ENCODE results near the gene HNRNPUL2. TPM values are rescaled to one million over a fixed set of nuclear protein-coding genes. Genes with fewer than 3 reads are reported as not detected.
"Not testable (repeated sequence)": the region's sequence is repeated elsewhere in the genome, so short reads cannot be mapped to it uniquely, and the experiment has no call there.

Gene HNRNPUL2
- total and polyA plus RNA-seq, 2 of the 4 experiments (the other 2 are of a cell fraction) = 3.9 to 30.2 TPM

GRCh38 chr11:62676698-62677097 lies 50.6 kb downstream of the HNRNPUL2 start:
- H3K14ac ChIP-seq (replicated peaks; ENCODE audit: low read depth, low read length) = no peak overlapping the region
- no peaks in the 10 kb centered on the region for H3K9me3 ChIP-seq (ENCODE audit: control insufficient read depth, insufficient read depth, low read length)
- H3K9ac ChIP-seq (ENCODE audit: low read depth, low read length) = no peak overlapping the region
- H4K5ac ChIP-seq (ENCODE audit: low read depth, low read length) = no peak overlapping the region
- H3K4me2 ChIP-seq (ENCODE audit: low read depth, low read length) = no peak overlapping the region
- ATAC-seq (ENCODE audit: low read depth) = no peak
- H3K18ac ChIP-seq (ENCODE audit: low read depth, low read length) = no peak overlapping the region
- no peak overlapping the region for H2AK5ac ChIP-seq (ENCODE audit: low read depth, low read length)
- H2BK5ac ChIP-seq (ENCODE audit: low read depth, low read length, poor library complexity, severe bottlenecking) = no peak overlapping the region
- no peak overlapping the region for H2BK20ac ChIP-seq (ENCODE audit: low read depth, low read length)
- no peaks in the 10 kb centered on the region for H4K20me1 ChIP-seq (ENCODE audit: insufficient read depth, low read length)
- CTCF ChIA-PET = no interaction called here
- no TSS peak for BruUV-seq (replicated peaks)
- peaks cover 14 to 42% of the 10 kb centered on the region in 2 experiments; a peak in 3 of 4 replicates for H3K79me1 ChIP-seq (ENCODE audit: low read depth in 1 of 2, low read length in 2 of 2)
- no peak overlapping the region for H2BK120ac ChIP-seq (ENCODE audit: low read depth, low read length)
- H3K23ac ChIP-seq (ENCODE audit: low read depth, low read length) = no peak overlapping the region
- no peak overlapping the region for H2AK9ac ChIP-seq (replicated peaks; ENCODE audit: low read depth, low read length, poor library complexity)
- peaks cover 10% of the 10 kb centered on the region for H3K4me1 ChIP-seq (ENCODE audit: control insufficient read depth, insufficient read depth, low read length)
- peaks cover 4% of the 10 kb centered on the region; the same call in 1 of the 2 replicates for H3K9me1 ChIP-seq (ENCODE audit: insufficient read depth, low read length)
- H2BK15ac ChIP-seq (ENCODE audit: low read depth, low read length) = no peak overlapping the region
- no peaks in the 10 kb centered on the region for H3K27me3 ChIP-seq (ENCODE audit: control insufficient read depth, insufficient read depth, low read length)
- H4K91ac ChIP-seq (ENCODE audit: insufficient read depth, low read depth, low read length) = no peak overlapping the region
- TF ChIP-seq CEBPB (IDR thresholded peaks at IDR 0.05; ENCODE audit: low read depth, low read length) (no peak), MAFK (IDR thresholded peaks at IDR 0.05; ENCODE audit: low read depth, low read length) (no peak), USF2 (IDR thresholded peaks at IDR 0.05; ENCODE audit: low read depth, low read length) (no peak), CHD1 (IDR thresholded peaks at IDR 0.05; ENCODE audit: low read depth, low read length) (no peak), POLR2A (IDR thresholded peaks at IDR 0.05; ENCODE audit: low read depth, low read length) (no peak), NFE2L2 (IDR thresholded peaks at IDR 0.05; ENCODE audit: low read depth, low read length) (no peak), RCOR1 (IDR thresholded peaks at IDR 0.05; ENCODE audit: insufficient replicate concordance, low read length) (no peak)
- H3K27ac ChIP-seq (ENCODE audit: insufficient read depth, low read length) = no peak overlapping the region
- dilution Hi-C loops (cut with HindIII; ENCODE audit: low sequenced_read_pairs, unreplicated experiment) (no loop called here), in situ Hi-C loops (cut with MboI; ENCODE audit: low sequenced_read_pairs) (no loop called here), intact Hi-C loops (cut with micrococcal nuclease) (no loop called here)
- H3K4ac ChIP-seq (ENCODE audit: low read depth, low read length) = no peak overlapping the region
- POLR2A ChIA-PET (ENCODE audit: unreplicated experiment) = no interaction called here
- H3K36me3 ChIP-seq (ENCODE audit: control insufficient read depth, insufficient read depth, low read length) = peaks cover 19% of the 10 kb centered on the region
- H2AFZ ChIP-seq (replicated peaks; ENCODE audit: low read length, poor library complexity) = no peak overlapping the region
- no peak overlapping the region for H3K4me3 ChIP-seq (ENCODE audit: insufficient read depth, low read depth, low read length)
- H4K8ac ChIP-seq (ENCODE audit: low read depth in 2 of 2, low read length in 2 of 2) = no peak overlapping the region
- no CpG with 5 or more reads among the region's 6 CpGs for WGBS, 2 experiments (ENCODE audit: extremely low coverage in 2 of 2, insufficient read length in 1 of 2)
- H3K56ac ChIP-seq (ENCODE audit: extremely low read depth, insufficient read depth, low read length) = no peak overlapping the region
- DNase-seq = no peak

- H4K91ac ChIP-seq (ENCODE audit: insufficient read depth, low read depth, low read length); H2BK120ac ChIP-seq (ENCODE audit: low read depth, low read length); H3K4ac ChIP-seq (ENCODE audit: low read depth, low read length); H2BK15ac ChIP-seq (ENCODE audit: low read depth, low read length); H3K14ac ChIP-seq (replicated peaks; ENCODE audit: low read depth, low read length); H2AK9ac ChIP-seq (replicated peaks; ENCODE audit: low read depth, low read length, poor library complexity); H2BK5ac ChIP-seq (ENCODE audit: low read depth, low read length, poor library complexity, severe bottlenecking); H3K56ac ChIP-seq (ENCODE audit: extremely low read depth, insufficient read depth, low read length); H4K8ac ChIP-seq (ENCODE audit: low read depth in 2 of 2, low read length in 2 of 2); H2AK5ac ChIP-seq (ENCODE audit: low read depth, low read length); H2AFZ ChIP-seq (replicated peaks; ENCODE audit: low read length, poor library complexity); H4K5ac ChIP-seq (ENCODE audit: low read depth, low read length); H3K9me1 ChIP-seq (ENCODE audit: insufficient read depth, low read length); H3K9ac ChIP-seq (ENCODE audit: low read depth, low read length); H3K23ac ChIP-seq (ENCODE audit: low read depth, low read length); BruUV-seq (replicated peaks); H3K4me2 ChIP-seq (ENCODE audit: low read depth, low read length); H3K4me1 ChIP-seq (ENCODE audit: control insufficient read depth, insufficient read depth, low read length); ATAC-seq (ENCODE audit: low read depth); H4K20me1 ChIP-seq (ENCODE audit: insufficient read depth, low read length); DNase-seq; H3K18ac ChIP-seq (ENCODE audit: low read depth, low read length); intact Hi-C loops (cut with micrococcal nuclease); CTCF ChIA-PET; H3K9me3 ChIP-seq (ENCODE audit: control insufficient read depth, insufficient read depth, low read length); H2BK20ac ChIP-seq (ENCODE audit: low read depth, low read length); in situ Hi-C loops (cut with MboI; ENCODE audit: low sequenced_read_pairs); H3K27ac ChIP-seq (ENCODE audit: insufficient read depth, low read length); H3K27me3 ChIP-seq (ENCODE audit: control insufficient read depth, insufficient read depth, low read length); dilution Hi-C loops (cut with HindIII; ENCODE audit: low sequenced_read_pairs, unreplicated experiment); H3K4me3 ChIP-seq (ENCODE audit: insufficient read depth, low read depth, low read length): not testable (repeated sequence)
- Histone ChIP-seq H3K36me3 (ENCODE audit: control insufficient read depth, insufficient read depth, low read length) (peaks cover 19% of the 10 kb centered on the region), H3K79me1 (ENCODE audit: low read depth in 1 of 2, low read length in 2 of 2) (peaks cover 18 to 52% of the 10 kb centered on the region in 2 experiments; a peak in 3 of 4 replicates)
- POLR2A ChIA-PET (ENCODE audit: unreplicated experiment) = interaction anchor here (0.6 kb wide), 1 partner anchor 44 kb away, joined by 6 read pairs; no protein-coding TSS in a partner anchor
- WGBS, 2 experiments (ENCODE audit: extremely low coverage in 2 of 2, insufficient read length in 1 of 2) = 94% methylated on average over 6 of the region's 10 CpGs; no CpG with 5 or more reads in 1 of the 2 experiments
These were observed 51.8 kb downstream of the HNRNPUL2 start for GRCh38 chr11:62675415-62675814.

Measured in IMR-90 (cell line).